ENCODE measurements around the gene ATP5F1A. TPM values are rescaled to one million over a fixed set of nuclear protein-coding genes. Genes with fewer than 3 reads are reported as not detected.

ATP5F1A gene
- total RNA-seq, 1 experiment from 2014 or later: 625 TPM

- Histone ChIP-seq H3K4ac (ENCODE audit: low read depth, low read length) (no peak overlapping the region), H2BK15ac (ENCODE audit: low read depth, low read length) (no peak overlapping the region), H4K91ac (ENCODE audit: insufficient read length, low read depth, low read length) (no peak overlapping the region), H4K8ac (replicated peaks; ENCODE audit: insufficient read length, low read depth, low read length) (no peak overlapping the region), H4K20me1 (ENCODE audit: control insufficient read depth, insufficient read depth, insufficient read length) (no peaks in the 10 kb centered on the region), H3K9me3 (ENCODE audit: control insufficient read depth, low read depth, low read length) (no peaks in the 10 kb centered on the region), H3K23me2 (ENCODE audit: insufficient read length, low read depth, low read length, poor library complexity, severe bottlenecking) (no peaks in the 10 kb centered on the region), H2BK5ac (ENCODE audit: insufficient read length, low read length) (no peak overlapping the region), H4K5ac (ENCODE audit: insufficient read length, low read depth, low read length) (no peak overlapping the region), H3K27me3 (ENCODE audit: insufficient read depth, low read length) (no peaks in the 10 kb centered on the region), H3K4me1 (ENCODE audit: insufficient read depth, low read length) (no peaks in the 10 kb centered on the region), H3K79me1 (ENCODE audit: insufficient read depth, low read depth, low read length, poor library complexity, severe bottlenecking) (no peaks in the 10 kb centered on the region), H2AFZ (ENCODE audit: low read length) (no peak overlapping the region), H3K56ac (ENCODE audit: insufficient read length, low read depth, low read length) (no peak overlapping the region), H2BK20ac (ENCODE audit: low read depth, low read length, poor library complexity, severe bottlenecking) (no peak overlapping the region), H3K79me2 (ENCODE audit: insufficient read depth, low read length) (no peaks in the 10 kb centered on the region), H2AK5ac (ENCODE audit: insufficient read length, low read length) (no peak overlapping the region), H3K23ac (ENCODE audit: insufficient read length, low read depth, low read length) (no peak overlapping the region), H3K18ac (ENCODE audit: insufficient read length, low read depth, low read length) (no peak overlapping the region), H3T11ph (ENCODE audit: low read length) (no peak overlapping the region), H3K14ac (ENCODE audit: insufficient read depth, low read length) (no peak overlapping the region), H3K27ac (ENCODE audit: insufficient read length, low read depth, low read length) (no peak overlapping the region), H3K9ac (ENCODE audit: extremely low read depth, insufficient read length, low read length) (no peak overlapping the region), H2BK120ac (ENCODE audit: low read depth, low read length, poor library complexity, severe bottlenecking) (no peak overlapping the region), H3K4me2 (ENCODE audit: insufficient read depth, insufficient read length, low read length) (no peak overlapping the region), H2BK12ac (ENCODE audit: insufficient read length, low read depth, low read length) (no peak overlapping the region)
- TF ChIP-seq, protein P1, sequence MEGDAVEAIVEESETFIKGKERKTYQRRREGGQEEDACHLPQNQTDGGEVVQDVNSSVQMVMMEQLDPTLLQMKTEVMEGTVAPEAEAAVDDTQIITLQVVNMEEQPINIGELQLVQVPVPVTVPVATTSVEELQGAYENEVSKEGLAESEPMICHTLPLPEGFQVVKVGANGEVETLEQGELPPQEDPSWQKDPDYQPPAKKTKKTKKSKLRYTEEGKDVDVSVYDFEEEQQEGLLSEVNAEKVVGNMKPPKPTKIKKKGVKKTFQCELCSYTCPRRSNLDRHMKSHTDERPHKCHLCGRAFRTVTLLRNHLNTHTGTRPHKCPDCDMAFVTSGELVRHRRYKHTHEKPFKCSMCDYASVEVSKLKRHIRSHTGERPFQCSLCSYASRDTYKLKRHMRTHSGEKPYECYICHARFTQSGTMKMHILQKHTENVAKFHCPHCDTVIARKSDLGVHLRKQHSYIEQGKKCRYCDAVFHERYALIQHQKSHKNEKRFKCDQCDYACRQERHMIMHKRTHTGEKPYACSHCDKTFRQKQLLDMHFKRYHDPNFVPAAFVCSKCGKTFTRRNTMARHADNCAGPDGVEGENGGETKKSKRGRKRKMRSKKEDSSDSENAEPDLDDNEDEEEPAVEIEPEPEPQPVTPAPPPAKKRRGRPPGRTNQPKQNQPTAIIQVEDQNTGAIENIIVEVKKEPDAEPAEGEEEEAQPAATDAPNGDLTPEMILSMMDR (conservative IDR thresholded peaks at IDR 0.05): no peak
- peaks cover 36 to 79% (median 64%) of the 10 kb centered on the region in 3 experiments for H3K36me3 Mint-ChIP-seq (ENCODE audit: insufficient read depth in 1 of 3, low read depth in 3 of 3)
- no peak for DNase-seq
- no peaks in the 10 kb centered on the region for H3K27me3 Mint-ChIP-seq (ENCODE audit: low read depth)
- H3K9me3 Mint-ChIP-seq: no peaks in the 10 kb centered on the region
- WGBS (ENCODE audit: extremely low coverage, insufficient read length, low lambda C conversion rate): no CpG with 5 or more reads among the region's 1 CpG
- H3K27ac Mint-ChIP-seq: no peak overlapping the region
- no peak overlapping the region for H3K4me3 Mint-ChIP-seq
- no peaks in the 10 kb centered on the region for H3K4me1 Mint-ChIP-seq
These were observed 17.9 kb downstream of the ATP5F1A start for GRCh38 chr18:46080156-46080555.
